Keratinocyte (primary cell): ENCODE results near the gene EPHB4. TPM values are rescaled to one million over a fixed set of nuclear protein-coding genes. Genes with fewer than 3 reads are reported as not detected.

Experiments used
- DNase-seq: peaks from one replicate; pipeline ENCODE4 v3.0.0-alpha.2; 2011; ENCODE audit warnings: low read depth, missing footprints, low spot score
- FAIRE-seq: peaks from 2 replicates; lab custom pipeline; 2011; peaks lifted over from hg19 to GRCh38; lab: Jason Lieb, UNC
- H2AFZ ChIP-seq: 2 replicates; pipeline ENCODE4 v1.6.0; 2012; ENCODE audit warnings: low read length, control low read depth, inconsistent platforms; ENCODE audit not compliant: control insufficient read depth
- H3K27ac ChIP-seq: 2 replicates; pipeline ENCODE4 v1.5.1; 2011; ENCODE audit warnings: low read length; ENCODE audit not compliant: control insufficient read depth, insufficient read depth
- H3K27me3 ChIP-seq: 3 replicates; pipeline ENCODE4 v1.6.0; 2011; ENCODE audit warnings: low read length; ENCODE audit not compliant: control insufficient read depth, insufficient read depth; ENCODE audit errors: extremely low read depth
- H3K36me3 ChIP-seq, 2 experiments: 2 replicates in 1 of 2; 3 replicates in 1 of 2; pipeline ENCODE4 v1.5.1; 2011; ENCODE audit warnings: low read length in 2 of 2, mild to moderate bottlenecking in 1 of 2; ENCODE audit not compliant: control insufficient read depth in 2 of 2, insufficient read depth in 2 of 2; ENCODE audit errors: extremely low read depth in 1 of 2
- H3K4me1 ChIP-seq: 3 replicates; pipeline ENCODE4 v1.5.1; 2011; ENCODE audit warnings: low read length; ENCODE audit not compliant: control insufficient read depth, insufficient read depth; ENCODE audit errors: extremely low read depth
- H3K4me2 ChIP-seq: 3 replicates; pipeline ENCODE4 v1.6.0; 2011; ENCODE audit warnings: low read depth, low read length; ENCODE audit not compliant: control insufficient read depth, insufficient read depth; ENCODE audit errors: extremely low read depth
- H3K4me3 ChIP-seq, 3 experiments: fragments of 200-600 bp in 1 of 3; sonication (generic) in 1 of 3; 2 replicates in 2 of 3; 3 replicates in 1 of 3; pipeline ENCODE4 v1.5.1; 2011 to 2016; ENCODE audit warnings: low read length in 3 of 3, mild to moderate bottlenecking in 3 of 3, control low read depth in 2 of 3, inconsistent platforms in 1 of 3, low read depth in 1 of 3, mixed read lengths in 1 of 3, mixed run types in 1 of 3, moderate library complexity in 1 of 3; ENCODE audit not compliant: control insufficient read depth in 2 of 3, insufficient read depth in 2 of 3; ENCODE audit errors: extremely low read depth in 1 of 3
- H3K79me2 ChIP-seq: 2 replicates; pipeline ENCODE4 v1.6.0; 2012; ENCODE audit warnings: low read length; ENCODE audit not compliant: control insufficient read depth, insufficient read depth
- H3K9ac ChIP-seq: 3 replicates; pipeline ENCODE4 v1.6.0; 2011; ENCODE audit warnings: low read length; ENCODE audit not compliant: control insufficient read depth, insufficient read depth; ENCODE audit errors: extremely low read depth
- H3K9me1 ChIP-seq: 3 replicates; pipeline ENCODE4 v1.6.0; 2011; ENCODE audit warnings: low read length; ENCODE audit not compliant: control insufficient read depth, insufficient read depth; ENCODE audit errors: extremely low read depth
- H3K9me3 ChIP-seq: 2 replicates; pipeline ENCODE4 v1.5.1; 2012; ENCODE audit warnings: low read depth, low read length; ENCODE audit not compliant: control insufficient read depth
- H4K20me1 ChIP-seq: 3 replicates; pipeline ENCODE4 v1.6.0; 2011; ENCODE audit warnings: low read length; ENCODE audit not compliant: control insufficient read depth, insufficient read depth; ENCODE audit errors: extremely low read depth
- EZH2 ChIP-seq: IDR thresholded peaks from one replicate; pipeline ENCODE4 v1.6.1; 2012; ENCODE audit warnings: inconsistent platforms, mild to moderate bottlenecking, low read length, moderate library complexity
- dilution Hi-C: fragments of 300-500 bp; cut with MboI; formaldehyde crosslinking; loops from one replicate; pipeline ENCODE4 v1.7.0; 2020; ENCODE audit warnings: low sequenced_read_pairs; ENCODE audit not compliant: extremely low pct_ligation_motif_present
- polyA plus RNA-seq, 5 experiments: library from polyadenylated mRNA; depleted of rRNA in 3 of 5; stranded (reverse) in 3 of 5; stranded (forward) in 1 of 5; unstranded in 1 of 5; fragments of >200 nt; gene quantifications; 1 replicate in 1 of 5; 2 replicates in 3 of 5; 3 replicates in 1 of 5; pipeline versions ENCODE4 v1.2.1 to v1.2.3, GENCODE V29; 2011 to 2012; ENCODE audit warnings: missing spikeins in 2 of 5, low read depth in 1 of 5, low replicate concordance in 1 of 5
- TF ChIP-seq, protein P1 (sequence below), 3 experiments: IDR thresholded peaks in 1 of 3; conservative IDR thresholded peaks in 1 of 3; optimal IDR thresholded peaks in 1 of 3; 2 replicates in 2 of 3; 3 replicates in 1 of 3; pipeline versions ENCODE3 to v1.5.1; 2011; ENCODE audit warnings: low read length in 3 of 3, mild to moderate bottlenecking in 3 of 3, moderate library complexity in 2 of 3, control low read depth in 1 of 3, inconsistent platforms in 1 of 3; ENCODE audit not compliant: insufficient read depth in 2 of 3; ENCODE audit errors: extremely low read depth in 1 of 3

EPHB4 gene
- polyA plus RNA-seq, 1 donor (not counting 4 experiments of a cell fraction or from before 2014, with no cell fraction given), result 61.4 TPM

DNA sequence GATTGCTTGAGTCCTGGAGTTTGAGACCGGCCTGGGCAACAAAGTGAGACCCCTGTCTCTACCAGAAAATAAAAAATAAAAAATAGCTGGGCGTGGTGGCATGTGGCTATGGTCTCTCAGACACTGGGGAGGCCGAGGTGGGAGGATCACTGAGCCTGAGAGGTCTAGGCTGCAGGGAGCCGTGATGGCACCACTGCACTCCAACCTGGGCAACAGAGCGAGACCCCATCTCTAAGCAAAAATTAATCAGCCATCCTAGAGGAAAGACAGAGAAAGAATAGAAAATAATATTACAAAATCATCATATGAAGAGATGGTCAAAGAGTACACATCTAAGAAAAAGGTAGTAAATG lies 4.9 kb upstream of the EPHB4 start:
- Histone ChIP-seq H3K27me3 (no peaks in the 10 kb centered on the region), H3K9me3 (no peaks in the 10 kb centered on the region), H3K4me1 (peaks cover 15% of the 10 kb centered on the region), H3K79me2 (peaks cover under 1% of the 10 kb centered on the region), H3K9ac (no peak overlapping the region), H3K4me3 (no peak overlapping the region), H3K9me1 (no peaks in the 10 kb centered on the region), H2AFZ (no peak overlapping the region), H3K4me2 (no peak overlapping the region), H3K27ac (no peak overlapping the region), H3K36me3 (no peaks in the 10 kb centered on the region), H4K20me1 (no peaks in the 10 kb centered on the region)
- dilution Hi-C loops, result no loop called here
- no peak for FAIRE-seq
- TF ChIP-seq EZH2, result no peak
- TF ChIP-seq, protein P1, sequence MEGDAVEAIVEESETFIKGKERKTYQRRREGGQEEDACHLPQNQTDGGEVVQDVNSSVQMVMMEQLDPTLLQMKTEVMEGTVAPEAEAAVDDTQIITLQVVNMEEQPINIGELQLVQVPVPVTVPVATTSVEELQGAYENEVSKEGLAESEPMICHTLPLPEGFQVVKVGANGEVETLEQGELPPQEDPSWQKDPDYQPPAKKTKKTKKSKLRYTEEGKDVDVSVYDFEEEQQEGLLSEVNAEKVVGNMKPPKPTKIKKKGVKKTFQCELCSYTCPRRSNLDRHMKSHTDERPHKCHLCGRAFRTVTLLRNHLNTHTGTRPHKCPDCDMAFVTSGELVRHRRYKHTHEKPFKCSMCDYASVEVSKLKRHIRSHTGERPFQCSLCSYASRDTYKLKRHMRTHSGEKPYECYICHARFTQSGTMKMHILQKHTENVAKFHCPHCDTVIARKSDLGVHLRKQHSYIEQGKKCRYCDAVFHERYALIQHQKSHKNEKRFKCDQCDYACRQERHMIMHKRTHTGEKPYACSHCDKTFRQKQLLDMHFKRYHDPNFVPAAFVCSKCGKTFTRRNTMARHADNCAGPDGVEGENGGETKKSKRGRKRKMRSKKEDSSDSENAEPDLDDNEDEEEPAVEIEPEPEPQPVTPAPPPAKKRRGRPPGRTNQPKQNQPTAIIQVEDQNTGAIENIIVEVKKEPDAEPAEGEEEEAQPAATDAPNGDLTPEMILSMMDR (optimal IDR thresholded peaks at IDR 0.05 in 1 of 3, IDR thresholded peaks at IDR 0.05 in 1 of 3, conservative IDR thresholded peaks at IDR 0.05 in 1 of 3; ENCODE audit: extremely low read depth in 1 of 3, insufficient read depth in 2 of 3, low read length in 3 of 3), result no peak
- no peak for DNase-seq

GRCh38 chr7:100830396-100830795 lies 3.1 kb upstream of the EPHB4 start:
- no peak for DNase-seq
- no peak overlapping the region for H3K9ac ChIP-seq
- peaks cover 18% of the 10 kb centered on the region for H3K79me2 ChIP-seq
- no peak overlapping the region for H2AFZ ChIP-seq
- H3K4me2 ChIP-seq, result no peak overlapping the region
- peaks cover 2% of the 10 kb centered on the region for H4K20me1 ChIP-seq
- dilution Hi-C loops, result no loop called here
- no peaks in the 10 kb centered on the region for H3K36me3 ChIP-seq
- H3K27ac ChIP-seq, result no peak overlapping the region
- no peaks in the 10 kb centered on the region for H3K27me3 ChIP-seq
- TF ChIP-seq, protein P1 (optimal IDR thresholded peaks at IDR 0.05 in 1 of 3, IDR thresholded peaks at IDR 0.05 in 1 of 3, conservative IDR thresholded peaks at IDR 0.05 in 1 of 3; ENCODE audit: extremely low read depth in 1 of 3, insufficient read depth in 2 of 3, low read length in 3 of 3), result no peak
- TF ChIP-seq EZH2, result no peak
- no peaks in the 10 kb centered on the region for H3K9me1 ChIP-seq
- no peaks in the 10 kb centered on the region for H3K4me1 ChIP-seq
- FAIRE-seq, result no peak
- H3K4me3 ChIP-seq, result no peak overlapping the region
- H3K9me3 ChIP-seq, result no peaks in the 10 kb centered on the region
